Stimulated activated effector memory CD8-positive, alpha-beta T cell treated with anti-CD3 and anti-CD28 coated beads, Interleukin-12 subunit alpha, Interleukin-12 subunit beta, amount 100 ng/mL, for 72 hours (primary cell): ENCODE measurements around the gene BNIPL.

Experiments
- ATAC-seq: fragments of 150-1000 bp; cut with Tn5 transposase; 2 replicates; pipeline ENCODE4 v1.10.0; 2021
- DNase-seq, 2 donors: peaks; one replicate each; pipeline ENCODE4 v3.0.0; 2021 to 2022; ENCODE audit warnings: low spot score in 2 of 2
- H3K27ac Mint-ChIP-seq: one replicate; pipeline ENCODE4 v1.8.0; 2022; ENCODE audit warnings: mild to moderate bottlenecking, mixed read lengths
- H3K36me3 Mint-ChIP-seq: one replicate; pipeline ENCODE4 v1.8.0; 2022; ENCODE audit warnings: mild to moderate bottlenecking, mixed read lengths
- H3K4me1 Mint-ChIP-seq: one replicate; pipeline ENCODE4 v1.8.0; 2022; ENCODE audit warnings: mixed read lengths
- H3K4me3 Mint-ChIP-seq: one replicate; pipeline ENCODE4 v1.8.0; 2022; ENCODE audit warnings: mild to moderate bottlenecking, mixed read lengths
- H3K9me3 Mint-ChIP-seq: one replicate; pipeline ENCODE4 v1.8.0; 2022; ENCODE audit warnings: mixed read lengths

BNIPL gene

GRCh38 chr1:151006327-151007052 is 29.9 kb upstream of the BNIPL start, which contains the start of gene MINDY1:
Gene MINDY1 (minus strand): TSS chr1:151006902. CDS start chr1:151002617, 4,285 bp downstream.
- Mint-ChIP-seq H3K4me3 (peak within 1 kb of the TSS; percentile 99), H3K9me3 (no peaks in the 10 kb centered on the region), H3K36me3 (peaks cover 11% of the 10 kb centered on the region), H3K4me1 (peaks cover 61% of the 10 kb centered on the region), H3K27ac (peak within 1 kb of the TSS; percentile 95)
- ATAC-seq (peak; percentile 27), DNase-seq (peak in 1 of 2 donors; percentile 58)

DNA sequence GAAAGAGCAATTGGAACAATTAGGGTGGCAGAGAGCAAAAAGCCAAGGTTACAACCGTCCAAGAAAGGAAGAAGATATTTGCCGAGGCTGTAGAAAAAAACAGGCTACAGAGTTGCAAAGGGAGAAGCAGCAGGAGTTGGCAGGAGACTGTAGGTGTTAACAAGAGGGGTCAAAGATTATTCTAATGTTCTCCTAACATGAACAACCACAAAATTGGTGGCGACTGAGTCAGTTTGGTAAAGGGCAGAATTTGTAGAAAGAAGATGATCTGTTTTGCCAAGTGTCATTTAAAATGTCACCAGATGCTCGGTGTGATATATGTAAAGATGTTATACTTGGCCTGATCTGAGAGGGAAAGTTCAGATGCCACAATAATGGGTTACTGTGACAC is 28.5 kb upstream of the BNIPL start:
- Mint-ChIP-seq H3K27ac (peak overlapping the region; percentile 95), H3K36me3 (peaks cover 12% of the 10 kb centered on the region), H3K4me1 (peaks cover 48% of the 10 kb centered on the region), H3K9me3 (no peaks in the 10 kb centered on the region), H3K4me3 (peak overlapping the region; percentile 99)
- no peak for ATAC-seq
- DNase-seq, result no peak

DNA sequence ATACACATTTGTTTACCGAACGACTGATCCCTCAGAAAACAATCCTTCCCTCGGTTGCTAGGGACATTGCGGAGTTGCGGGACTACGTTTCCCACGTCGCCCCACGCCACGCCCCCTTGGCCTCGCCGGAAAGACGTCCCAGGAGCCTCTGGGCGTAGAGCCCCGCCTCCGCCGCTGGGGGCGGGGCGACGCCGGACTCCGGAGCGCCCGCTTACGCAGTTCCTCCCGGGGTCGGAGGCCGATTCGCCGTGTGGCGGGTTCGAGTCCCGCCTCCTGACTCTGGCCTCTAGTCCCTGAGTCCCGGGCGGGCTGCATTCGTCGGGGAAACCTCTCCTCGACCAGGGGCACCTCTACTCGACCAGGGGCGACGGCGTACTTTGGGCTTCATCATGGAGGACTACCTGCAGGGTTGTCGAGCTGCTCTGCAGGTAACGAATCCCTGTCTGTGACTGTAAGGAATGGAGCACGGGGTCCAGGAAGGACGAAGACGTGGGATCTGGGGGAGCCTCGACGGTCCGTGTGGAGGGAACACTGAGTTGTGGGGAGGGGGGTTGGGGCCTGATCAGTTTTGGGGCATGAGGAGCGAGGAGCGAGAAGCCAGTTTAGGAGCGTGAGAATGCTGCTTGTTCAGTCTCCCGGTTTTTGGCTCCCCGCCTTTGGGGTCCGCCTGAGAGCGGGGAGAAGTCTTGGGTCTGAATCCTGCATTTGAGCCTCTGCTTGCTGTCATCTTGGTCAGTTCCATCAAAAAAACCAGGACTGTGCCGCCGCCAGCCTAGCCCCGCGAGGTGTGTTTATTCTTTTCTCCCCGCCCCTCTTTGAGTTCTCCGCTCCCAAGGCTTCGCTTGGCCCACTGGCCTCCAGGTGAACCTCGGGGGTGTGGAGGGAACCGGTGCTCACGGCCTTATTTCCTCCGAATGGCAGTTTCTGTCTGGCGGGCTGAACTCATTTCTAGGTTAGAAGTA is 27.9 kb upstream of the BNIPL start, which contains the start of gene PRUNE1:
PRUNE1 (plus strand) TSS at position 206 of the 962 bp plus-strand sequence; CDS start at position 390, 184 bp downstream.
- Mint-ChIP-seq H3K27ac (peak within 1 kb of the TSS; percentile 95), H3K4me3 (peak within 1 kb of the TSS; percentile 99), H3K9me3 (no peaks in the 10 kb centered on the region), H3K4me1 (peaks cover 44% of the 10 kb centered on the region), H3K36me3 (peaks cover 12% of the 10 kb centered on the region)
- ATAC-seq, result peak; percentile 91
- peak; percentile 91 to 96 for DNase-seq

GRCh38 chr1:151009206-151009587 is 27.2 kb upstream of the BNIPL start:
- no peak for DNase-seq
- ATAC-seq, result peak; percentile 50

DNA sequence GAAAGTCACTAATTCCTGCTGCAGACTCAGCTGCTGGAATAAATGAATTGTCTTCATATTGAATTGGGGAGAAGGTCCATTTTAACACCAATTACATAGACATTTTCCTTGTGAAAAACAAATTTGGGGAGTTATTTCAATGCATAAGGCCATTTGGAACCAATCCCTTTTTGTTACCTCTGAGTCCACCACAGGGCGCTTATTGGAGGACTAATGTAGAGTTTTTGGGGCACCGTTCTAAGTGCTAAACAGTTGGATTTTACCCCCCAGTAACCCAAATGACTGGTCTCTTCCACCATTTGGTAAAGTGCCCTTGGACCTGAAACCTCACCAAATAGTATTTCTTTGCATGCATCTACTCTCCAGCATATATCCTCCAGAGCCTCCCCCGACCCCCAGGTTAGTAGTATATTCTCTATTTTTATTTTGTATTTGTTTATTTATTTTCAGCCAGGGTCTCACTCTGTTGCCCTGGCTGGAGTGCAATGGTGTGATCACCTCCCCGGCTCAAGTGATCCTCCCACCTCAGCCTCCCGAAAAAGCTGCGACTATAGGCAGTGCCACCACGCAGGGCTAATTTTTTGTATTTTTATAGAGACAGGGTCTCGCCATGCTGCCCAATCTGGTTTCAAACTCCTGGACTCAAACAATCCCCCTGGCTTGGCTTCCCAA is 26.6 kb upstream of the BNIPL start:
- DNase-seq (no peak), ATAC-seq (no peak)
- peak overlapping the region; percentile 95 for H3K27ac Mint-ChIP-seq
- H3K36me3 Mint-ChIP-seq, result peaks cover 12% of the 10 kb centered on the region
- no peaks in the 10 kb centered on the region for H3K9me3 Mint-ChIP-seq
- peak overlapping the region; percentile 99 for H3K4me3 Mint-ChIP-seq
- peaks cover 44% of the 10 kb centered on the region for H3K4me1 Mint-ChIP-seq

More at GRCh38 chr1:151009206-151009587, 27.2 kb upstream of the BNIPL start:
- peaks cover 12% of the 10 kb centered on the region for H3K36me3 Mint-ChIP-seq
- no peaks in the 10 kb centered on the region for H3K9me3 Mint-ChIP-seq
- peak overlapping the region; percentile 95 for H3K27ac Mint-ChIP-seq
- peaks cover 44% of the 10 kb centered on the region for H3K4me1 Mint-ChIP-seq
- peak overlapping the region; percentile 99 for H3K4me3 Mint-ChIP-seq

DNA sequence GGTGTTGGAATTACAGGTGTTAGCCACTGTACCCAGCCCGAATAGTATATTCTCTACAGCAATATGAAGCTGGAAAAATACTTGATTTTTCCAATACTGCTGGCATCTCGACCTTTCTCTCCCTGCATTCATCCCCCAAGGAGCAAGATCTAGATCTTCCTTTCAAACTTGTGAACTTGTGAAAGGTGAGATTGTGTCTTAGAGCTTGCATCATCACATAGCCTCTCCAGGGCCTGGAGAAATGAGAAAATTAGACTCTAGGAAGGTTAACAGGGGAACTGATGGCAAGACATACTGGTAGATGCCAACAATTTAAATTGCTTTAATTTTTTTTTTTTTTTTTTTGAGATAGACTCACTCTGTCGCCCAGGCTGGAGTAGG is 26.1 kb upstream of the BNIPL start:
- Mint-ChIP-seq H3K4me1 (peaks cover 42% of the 10 kb centered on the region), H3K36me3 (peaks cover 12% of the 10 kb centered on the region), H3K4me3 (no peak overlapping the region), H3K27ac (no peak overlapping the region), H3K9me3 (no peaks in the 10 kb centered on the region)
- no peak for DNase-seq
- no peak for ATAC-seq

GRCh38 chr1:151011154-151011850 is 25.1 kb upstream of the BNIPL start:
- Mint-ChIP-seq H3K9me3 (no peaks in the 10 kb centered on the region), H3K36me3 (peaks cover 12% of the 10 kb centered on the region), H3K4me1 (peaks cover 33% of the 10 kb centered on the region), H3K27ac (no peak overlapping the region), H3K4me3 (no peak overlapping the region)
- ATAC-seq (no peak), DNase-seq (no peak)

DNA sequence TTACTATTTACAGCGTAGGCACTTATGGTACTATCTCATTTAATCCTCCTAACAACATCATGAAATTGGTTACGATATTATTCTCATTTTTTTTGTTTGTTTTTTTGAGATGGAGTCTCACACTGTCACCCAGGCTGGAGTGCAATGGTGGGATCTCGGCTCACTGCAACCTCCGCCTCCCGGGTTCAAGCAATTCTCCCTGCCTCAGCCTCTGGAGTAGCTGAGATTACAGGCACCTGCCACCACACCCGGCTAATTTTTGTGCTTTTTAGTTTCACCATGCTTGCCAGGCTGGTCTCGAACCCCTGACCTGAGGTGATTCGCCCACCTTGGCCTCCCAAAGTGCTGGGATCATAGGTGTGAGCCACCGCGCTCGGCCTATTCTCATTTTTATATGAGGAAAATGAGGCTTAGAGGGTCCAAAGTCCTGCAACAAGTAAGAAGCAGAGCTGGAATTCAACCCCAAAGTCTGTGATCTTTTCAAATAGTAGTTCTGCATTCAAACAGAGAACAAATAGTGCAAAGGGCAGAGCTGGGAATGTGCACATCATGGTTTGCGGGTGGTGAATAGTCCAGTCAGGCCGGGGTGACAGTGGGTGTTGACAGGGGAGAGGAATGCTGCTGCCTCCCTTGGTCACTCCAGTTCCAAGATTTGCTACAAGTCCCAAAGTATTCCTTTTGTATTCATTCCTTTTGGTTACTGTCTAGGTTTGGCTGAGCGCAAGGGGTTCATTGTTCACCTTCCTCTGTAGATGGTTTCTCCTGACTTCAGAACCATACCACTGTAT is 23.5 kb upstream of the BNIPL start:
- peak overlapping the region; percentile 58 for H3K27ac Mint-ChIP-seq

DNA sequence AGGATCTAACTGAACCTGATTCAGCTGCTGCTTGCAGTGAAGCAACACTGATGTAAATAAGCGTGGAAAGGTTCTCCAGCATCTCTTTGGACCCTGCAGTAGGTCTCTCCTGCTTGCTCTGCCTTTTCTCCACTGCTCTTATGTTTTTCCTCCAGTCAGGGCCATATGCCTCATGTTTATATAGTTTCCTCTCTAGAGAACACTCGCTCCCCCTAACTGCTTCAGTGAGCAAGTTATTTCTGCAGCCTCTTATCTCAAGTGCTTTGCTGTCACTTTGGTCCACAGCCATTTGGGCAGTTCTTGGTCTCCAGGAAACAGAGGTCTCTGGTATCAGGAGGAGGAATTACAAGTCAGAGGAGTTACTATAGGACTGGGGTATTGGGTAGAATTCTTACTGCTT is 22.9 kb upstream of the BNIPL start:
- H3K4me1 Mint-ChIP-seq, result peaks cover 11% of the 10 kb centered on the region
- peaks cover 14% of the 10 kb centered on the region for H3K36me3 Mint-ChIP-seq
- DNase-seq, result no peak
- H3K27ac Mint-ChIP-seq, result peak overlapping the region; percentile 58
- H3K4me3 Mint-ChIP-seq, result no peak overlapping the region
- ATAC-seq, result no peak
- no peaks in the 10 kb centered on the region for H3K9me3 Mint-ChIP-seq

More for the DNA sequence above, 23.5 kb upstream of the BNIPL start:
- H3K4me3 Mint-ChIP-seq, result no peak overlapping the region
- ATAC-seq (no peak), DNase-seq (no peak)
- H3K36me3 Mint-ChIP-seq, result peaks cover 12% of the 10 kb centered on the region
- peaks cover 18% of the 10 kb centered on the region for H3K4me1 Mint-ChIP-seq
- no peaks in the 10 kb centered on the region for H3K9me3 Mint-ChIP-seq

GRCh38 chr1:151024540-151025146 is 11.7 kb upstream of the BNIPL start:
- Mint-ChIP-seq H3K27ac (peak overlapping the region; percentile 85), H3K4me1 (peaks cover 7% of the 10 kb centered on the region), H3K9me3 (no peaks in the 10 kb centered on the region), H3K36me3 (peaks cover 89% of the 10 kb centered on the region), H3K4me3 (peak overlapping the region; percentile 19)
- DNase-seq, result peak; percentile 72 to 89
- peak; percentile 98 for ATAC-seq

- peaks cover 7% of the 10 kb centered on the region for H3K4me1 Mint-ChIP-seq
- no peak overlapping the region for H3K27ac Mint-ChIP-seq
- DNase-seq, result no peak
- H3K9me3 Mint-ChIP-seq, result no peaks in the 10 kb centered on the region
- no peak overlapping the region for H3K4me3 Mint-ChIP-seq
- no peak for ATAC-seq
- peaks cover 95% of the 10 kb centered on the region for H3K36me3 Mint-ChIP-seq
These were observed 9.9 kb upstream of the BNIPL start for GRCh38 chr1:151026460-151026859.

DNA sequence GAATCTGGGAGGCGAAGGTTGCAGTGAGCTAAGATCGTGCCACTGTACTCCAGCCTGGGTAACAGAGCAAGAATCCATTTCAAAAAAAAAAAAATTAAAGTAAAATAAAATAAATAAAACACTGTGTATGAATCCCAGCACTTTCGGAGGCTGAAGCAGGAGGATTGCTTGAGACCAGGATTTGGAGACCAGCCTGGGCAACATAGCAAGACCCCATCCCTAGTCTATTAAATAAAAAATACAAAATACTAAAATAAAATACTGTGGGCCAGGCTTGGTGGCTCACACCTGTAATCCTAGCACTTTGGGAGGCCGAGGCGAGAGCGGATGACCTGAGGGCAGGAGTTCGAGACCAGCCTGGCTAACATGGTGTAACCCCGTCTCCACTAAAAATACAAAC is 4.2 kb upstream of the BNIPL start:
- H3K27ac Mint-ChIP-seq, result no peak overlapping the region
- H3K4me3 Mint-ChIP-seq, result no peak overlapping the region
- no peaks in the 10 kb centered on the region for H3K9me3 Mint-ChIP-seq
- ATAC-seq, result no peak
- peaks cover 7% of the 10 kb centered on the region for H3K4me1 Mint-ChIP-seq
- no peak for DNase-seq
- peaks cover 73% of the 10 kb centered on the region for H3K36me3 Mint-ChIP-seq

- ATAC-seq (no peak), DNase-seq (no peak)
- Mint-ChIP-seq H3K27ac (peak overlapping the region; percentile 21), H3K36me3 (peaks cover 45% of the 10 kb centered on the region), H3K4me3 (no peak overlapping the region), H3K9me3 (no peaks in the 10 kb centered on the region), H3K4me1 (peaks cover 7% of the 10 kb centered on the region)
These were observed 1.2 kb upstream of the BNIPL start for GRCh38 chr1:151035167-151035566.
